ENCODE measurements around the gene WDR88. TPM values are rescaled to one million over a fixed set of nuclear protein-coding genes. Genes with fewer than 3 reads are reported as not detected.

Gene WDR88
- total RNA-seq, 2 experiments from 2014 or later = 0.38 TPM; not detected in 1

DNA sequence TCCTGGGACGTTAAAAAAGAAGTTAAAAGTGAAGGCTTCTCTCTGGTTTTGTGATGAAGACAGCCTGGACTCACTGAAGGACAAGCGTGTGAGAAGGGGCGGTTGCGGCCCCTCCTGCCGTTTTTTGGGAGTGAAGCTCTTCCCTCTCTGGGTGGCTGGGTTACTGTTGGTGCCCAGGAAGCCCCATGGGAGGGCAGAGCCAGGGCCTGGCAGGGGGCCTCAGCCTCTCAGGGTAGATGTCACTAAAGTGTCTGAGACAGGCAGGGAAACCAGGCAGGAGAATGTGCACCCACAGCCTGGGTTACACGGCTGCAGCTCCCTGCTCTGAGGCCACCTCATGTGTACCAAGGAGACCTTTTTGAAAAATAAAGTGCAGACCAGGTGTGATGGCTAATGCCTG lies 1.5 kb upstream of the WDR88 start:
- H3K79me2 ChIP-seq (ENCODE audit: insufficient read depth, low read depth, low read length) = no peaks in the 10 kb centered on the region
- H4K20me1 ChIP-seq (ENCODE audit: insufficient read depth, low read length) = no peaks in the 10 kb centered on the region
- H2AFZ ChIP-seq (ENCODE audit: low read length) = no peak overlapping the region
- intact Hi-C loops (cut with micrococcal nuclease; ENCODE audit: unreplicated experiment) = no loop called here
- no peaks in the 10 kb centered on the region for H3K4me1 ChIP-seq (ENCODE audit: insufficient read depth, low read length, poor library complexity, severe bottlenecking)
- POLR2A ChIA-PET = no interaction called here
- H3K4me2 ChIP-seq (ENCODE audit: low read length) = no peak overlapping the region
- no peak for DNase-seq (ENCODE audit: low spot score)
- peaks cover 25% of the 10 kb centered on the region for H3K36me3 ChIP-seq (ENCODE audit: insufficient read depth, low read length)
- no peaks in the 10 kb centered on the region for H3K9me3 ChIP-seq (ENCODE audit: low read length)
- CTCF ChIA-PET (ENCODE audit: unreplicated experiment) = no interaction called here
- no peak overlapping the region for H3K4me3 ChIP-seq (ENCODE audit: low read depth, low read length, poor library complexity, severe bottlenecking)
- BruUV-seq (replicated peaks) = TSS peak; percentile 55
- no peaks in the 10 kb centered on the region for H3K9me2 ChIP-seq (ENCODE audit: insufficient read depth, low read length)
- no peak overlapping the region for H3K27ac ChIP-seq (ENCODE audit: low read depth, low read length, poor library complexity, severe bottlenecking)
- TF ChIP-seq, protein P1, sequence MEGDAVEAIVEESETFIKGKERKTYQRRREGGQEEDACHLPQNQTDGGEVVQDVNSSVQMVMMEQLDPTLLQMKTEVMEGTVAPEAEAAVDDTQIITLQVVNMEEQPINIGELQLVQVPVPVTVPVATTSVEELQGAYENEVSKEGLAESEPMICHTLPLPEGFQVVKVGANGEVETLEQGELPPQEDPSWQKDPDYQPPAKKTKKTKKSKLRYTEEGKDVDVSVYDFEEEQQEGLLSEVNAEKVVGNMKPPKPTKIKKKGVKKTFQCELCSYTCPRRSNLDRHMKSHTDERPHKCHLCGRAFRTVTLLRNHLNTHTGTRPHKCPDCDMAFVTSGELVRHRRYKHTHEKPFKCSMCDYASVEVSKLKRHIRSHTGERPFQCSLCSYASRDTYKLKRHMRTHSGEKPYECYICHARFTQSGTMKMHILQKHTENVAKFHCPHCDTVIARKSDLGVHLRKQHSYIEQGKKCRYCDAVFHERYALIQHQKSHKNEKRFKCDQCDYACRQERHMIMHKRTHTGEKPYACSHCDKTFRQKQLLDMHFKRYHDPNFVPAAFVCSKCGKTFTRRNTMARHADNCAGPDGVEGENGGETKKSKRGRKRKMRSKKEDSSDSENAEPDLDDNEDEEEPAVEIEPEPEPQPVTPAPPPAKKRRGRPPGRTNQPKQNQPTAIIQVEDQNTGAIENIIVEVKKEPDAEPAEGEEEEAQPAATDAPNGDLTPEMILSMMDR (conservative IDR thresholded peaks at IDR 0.05; ENCODE audit: low read length) = no peak

DNA sequence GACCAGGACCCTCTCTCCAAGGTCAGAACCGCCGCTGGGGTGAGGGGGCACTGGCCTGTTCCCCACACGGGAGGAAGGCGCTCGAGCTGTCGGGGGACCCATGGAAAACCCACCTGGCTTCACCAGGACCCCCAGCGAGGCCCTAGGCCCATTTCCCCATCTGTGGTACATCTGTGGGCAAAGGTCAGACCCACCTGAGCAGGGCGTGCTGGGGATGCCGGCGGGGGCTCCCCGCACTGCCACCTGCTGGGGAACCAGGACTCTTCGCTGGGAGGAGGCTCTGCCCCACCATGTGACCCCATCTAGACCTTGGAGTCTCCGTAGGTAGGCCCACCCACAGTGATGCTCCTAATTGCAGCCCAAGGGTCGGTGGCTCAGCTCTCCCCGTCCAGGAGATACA lies 511 bp downstream of the WDR88 start:
- Histone ChIP-seq H3K4me3 (ENCODE audit: low read depth, low read length, poor library complexity, severe bottlenecking) (no peak overlapping the region), H3K9me2 (ENCODE audit: insufficient read depth, low read length) (no peaks in the 10 kb centered on the region), H4K20me1 (ENCODE audit: insufficient read depth, low read length) (no peaks in the 10 kb centered on the region), H3K4me2 (ENCODE audit: low read length) (no peak overlapping the region), H3K4me1 (ENCODE audit: insufficient read depth, low read length, poor library complexity, severe bottlenecking) (no peaks in the 10 kb centered on the region), H3K9me3 (ENCODE audit: low read length) (no peaks in the 10 kb centered on the region), H3K27ac (ENCODE audit: low read depth, low read length, poor library complexity, severe bottlenecking) (no peak overlapping the region), H2AFZ (ENCODE audit: low read length) (no peak overlapping the region), H3K36me3 (ENCODE audit: insufficient read depth, low read length) (peaks cover 7% of the 10 kb centered on the region), H3K79me2 (ENCODE audit: insufficient read depth, low read depth, low read length) (no peaks in the 10 kb centered on the region)
- BruUV-seq (replicated peaks) = no TSS peak
- no peak for TF ChIP-seq EZH2phosphoT487 (IDR thresholded peaks at IDR 0.05; ENCODE audit: borderline replicate concordance, low read depth, low read length)
- TF ChIP-seq, protein P1 (conservative IDR thresholded peaks at IDR 0.05; ENCODE audit: low read length) = peak; percentile 55
- CTCF ChIA-PET (ENCODE audit: unreplicated experiment) = no interaction called here
- intact Hi-C loops (cut with micrococcal nuclease; ENCODE audit: unreplicated experiment) = no loop called here
- DNase-seq (ENCODE audit: low spot score) = no peak
- POLR2A ChIA-PET = no interaction called here

DNA sequence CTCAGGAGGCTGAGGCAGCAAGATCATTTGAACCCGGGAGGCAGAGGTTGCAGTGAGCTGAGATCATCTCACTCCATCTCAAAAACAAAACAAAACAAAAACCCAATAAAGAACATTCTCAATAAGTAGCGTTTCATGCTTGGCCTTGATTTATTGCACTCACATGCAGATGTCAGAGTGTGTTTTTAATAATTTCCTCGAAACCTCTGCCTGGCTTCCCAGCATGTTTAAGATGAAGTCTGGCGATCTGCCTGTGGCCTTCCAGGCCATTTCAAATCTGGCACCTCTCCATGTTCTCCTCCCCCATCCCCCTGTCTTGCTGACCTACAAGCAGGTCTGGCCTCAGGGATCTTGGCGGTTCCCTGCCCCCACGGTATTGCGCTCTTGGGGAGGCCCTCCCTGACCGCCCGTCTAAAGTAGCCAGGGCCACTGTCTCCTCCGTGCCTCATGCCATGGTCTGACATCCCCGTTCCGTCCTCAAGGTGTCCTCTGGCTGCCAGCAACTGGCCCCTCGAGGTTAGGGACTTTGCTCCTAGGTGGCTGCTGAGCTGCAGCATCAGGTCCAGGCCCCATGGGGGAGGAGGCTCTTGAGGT lies 1.6 kb downstream of the WDR88 start:
- BruUV-seq (replicated peaks) = no TSS peak
- ChIA-PET POLR2A (no interaction called here), CTCF (ENCODE audit: unreplicated experiment) (no interaction called here)
- TF ChIP-seq EZH2phosphoT487 (IDR thresholded peaks at IDR 0.05; ENCODE audit: borderline replicate concordance, low read depth, low read length) = no peak
- TF ChIP-seq, protein P1 (conservative IDR thresholded peaks at IDR 0.05; ENCODE audit: low read length) = no peak
- no peak overlapping the region for H3K4me3 ChIP-seq (ENCODE audit: low read depth, low read length, poor library complexity, severe bottlenecking)
- no peak overlapping the region for H2AFZ ChIP-seq (ENCODE audit: low read length)
- no peaks in the 10 kb centered on the region for H3K9me2 ChIP-seq (ENCODE audit: insufficient read depth, low read length)
- no peaks in the 10 kb centered on the region for H3K79me2 ChIP-seq (ENCODE audit: insufficient read depth, low read depth, low read length)
- H3K4me2 ChIP-seq (ENCODE audit: low read length) = no peak overlapping the region
- peaks cover under 1% of the 10 kb centered on the region for H3K36me3 ChIP-seq (ENCODE audit: insufficient read depth, low read length)
- H3K4me1 ChIP-seq (ENCODE audit: insufficient read depth, low read length, poor library complexity, severe bottlenecking) = no peaks in the 10 kb centered on the region
- H3K9me3 ChIP-seq (ENCODE audit: low read length) = no peaks in the 10 kb centered on the region
- DNase-seq (ENCODE audit: low spot score) = no peak
- H4K20me1 ChIP-seq (ENCODE audit: insufficient read depth, low read length) = no peaks in the 10 kb centered on the region
- intact Hi-C loops (cut with micrococcal nuclease; ENCODE audit: unreplicated experiment) = no loop called here
- no peak overlapping the region for H3K27ac ChIP-seq (ENCODE audit: low read depth, low read length, poor library complexity, severe bottlenecking)

Data from OCI-LY7 (cell line).